Mesothelial cell of epicardium (in vitro differentiated cells): ENCODE results near the gene GOLT1B. TPM values are rescaled to one million over a fixed set of nuclear protein-coding genes. Genes with fewer than 3 reads are reported as not detected.
A peak's percentile ranks its signal among the peaks of the same experiment; 100 is the strongest.
"Not testable (repeated sequence)": the region's sequence is repeated elsewhere in the genome, so short reads cannot be mapped to it uniquely, and the experiment has no call there.

Experiments
- DNase-seq, 2 experiments: peaks; one replicate each; pipeline ENCODE4 v3.0.0; 2021; ENCODE audit warnings: low spot score in 2 of 2; ENCODE audit not compliant: unreplicated experiment in 2 of 2
- H3K27ac Mint-ChIP-seq: 2 replicates; pipeline ENCODE4 v1.8.0; 2021; ENCODE audit warnings: mixed read lengths
- H3K27me3 Mint-ChIP-seq: 2 replicates; pipeline ENCODE4 v1.8.0; 2021; ENCODE audit warnings: low read depth, mixed read lengths
- H3K36me3 Mint-ChIP-seq: 2 replicates; pipeline ENCODE4 v1.8.0; 2021; ENCODE audit warnings: mixed read lengths
- H3K4me1 Mint-ChIP-seq: 2 replicates; pipeline ENCODE4 v1.8.0; 2021; ENCODE audit warnings: mixed read lengths
- H3K4me3 Mint-ChIP-seq: 2 replicates; pipeline ENCODE4 v1.8.0; 2021; ENCODE audit warnings: mild to moderate bottlenecking, moderate library complexity, mixed read lengths
- H3K9me3 Mint-ChIP-seq: 2 replicates; pipeline ENCODE4 v1.8.0; 2021; ENCODE audit warnings: mixed read lengths
- total RNA-seq: library from RNA; stranded (reverse); gene quantifications from 3 replicates; pipeline ENCODE4 v1.2.1, GENCODE V29; 2021
- TF ChIP-seq, protein P1 (sequence below): fragments of 200-600 bp; sonication (generic); IDR thresholded peaks from one replicate; pipeline ENCODE4 v1.5.0; 2021; ENCODE audit warnings: antibody characterized with exemption; ENCODE audit not compliant: unreplicated experiment

Gene GOLT1B, protein sequence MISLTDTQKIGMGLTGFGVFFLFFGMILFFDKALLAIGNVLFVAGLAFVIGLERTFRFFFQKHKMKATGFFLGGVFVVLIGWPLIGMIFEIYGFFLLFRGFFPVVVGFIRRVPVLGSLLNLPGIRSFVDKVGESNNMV
- total RNA-seq, result 29.2 to 30.7 TPM (median 29.6 TPM) in 3 replicates

DNA sequence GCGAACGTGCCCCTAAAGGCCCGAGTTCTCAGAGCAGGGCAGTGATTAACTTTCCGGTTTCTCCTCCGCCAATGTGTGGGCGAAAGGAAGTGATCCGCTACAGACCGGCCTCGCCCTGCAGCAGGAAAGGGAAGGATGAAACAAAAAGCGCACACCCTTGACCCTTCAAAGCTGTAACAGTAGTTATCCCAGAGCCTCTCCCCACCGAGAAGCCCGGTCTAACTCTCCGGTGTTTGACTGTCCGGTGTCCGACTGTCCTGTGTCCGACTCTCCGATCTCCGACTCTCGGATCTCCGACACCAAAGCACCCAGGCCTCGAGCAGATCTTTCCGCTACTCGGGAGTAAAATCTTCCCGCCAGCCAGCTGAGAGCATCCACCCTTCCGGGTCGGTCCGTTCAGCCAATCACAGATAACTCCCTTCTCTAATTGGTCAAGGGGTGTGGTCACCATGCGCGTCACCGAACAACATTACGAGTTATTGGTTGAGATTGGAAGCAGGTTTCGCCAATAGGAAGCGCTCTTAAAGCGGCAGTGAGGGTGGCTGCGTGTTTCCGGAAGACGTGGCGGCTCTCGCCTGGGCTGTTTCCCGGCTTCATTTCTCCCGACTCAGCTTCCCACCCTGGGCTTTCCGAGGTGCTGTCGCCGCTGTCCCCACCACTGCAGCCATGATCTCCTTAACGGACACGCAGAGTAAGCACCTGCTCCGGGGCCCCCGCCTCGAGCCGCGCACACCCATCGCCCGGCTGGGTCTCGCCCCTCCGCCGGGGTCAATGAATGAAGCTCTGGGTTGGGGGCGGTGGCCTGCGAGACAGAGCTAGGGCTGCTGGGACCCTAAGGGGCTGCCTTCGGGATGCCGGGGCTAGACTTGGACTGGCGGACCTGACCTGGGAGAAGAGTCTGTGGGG lies at the start of gene GOLT1B, which contains the start of gene RECQL:
Gene GOLT1B (plus strand): TSS at position 532 of the 906 bp plus-strand sequence. CDS start 135 bp downstream, at position 667.
Gene RECQL (minus strand): TSS at position 378 of the 906 bp plus-strand sequence. CDS start 2,065 bp downstream, outside the sequence.
- Mint-ChIP-seq H3K27me3 (no peaks in the 10 kb centered on the region), H3K9me3 (no peaks in the 10 kb centered on the region), H3K4me1 (peaks cover 20% of the 10 kb centered on the region), H3K27ac (no peak within 1 kb of the TSS), H3K4me3 (no peak within 1 kb of the TSS), H3K36me3 (peaks cover 7% of the 10 kb centered on the region)
- TF ChIP-seq, protein P1, sequence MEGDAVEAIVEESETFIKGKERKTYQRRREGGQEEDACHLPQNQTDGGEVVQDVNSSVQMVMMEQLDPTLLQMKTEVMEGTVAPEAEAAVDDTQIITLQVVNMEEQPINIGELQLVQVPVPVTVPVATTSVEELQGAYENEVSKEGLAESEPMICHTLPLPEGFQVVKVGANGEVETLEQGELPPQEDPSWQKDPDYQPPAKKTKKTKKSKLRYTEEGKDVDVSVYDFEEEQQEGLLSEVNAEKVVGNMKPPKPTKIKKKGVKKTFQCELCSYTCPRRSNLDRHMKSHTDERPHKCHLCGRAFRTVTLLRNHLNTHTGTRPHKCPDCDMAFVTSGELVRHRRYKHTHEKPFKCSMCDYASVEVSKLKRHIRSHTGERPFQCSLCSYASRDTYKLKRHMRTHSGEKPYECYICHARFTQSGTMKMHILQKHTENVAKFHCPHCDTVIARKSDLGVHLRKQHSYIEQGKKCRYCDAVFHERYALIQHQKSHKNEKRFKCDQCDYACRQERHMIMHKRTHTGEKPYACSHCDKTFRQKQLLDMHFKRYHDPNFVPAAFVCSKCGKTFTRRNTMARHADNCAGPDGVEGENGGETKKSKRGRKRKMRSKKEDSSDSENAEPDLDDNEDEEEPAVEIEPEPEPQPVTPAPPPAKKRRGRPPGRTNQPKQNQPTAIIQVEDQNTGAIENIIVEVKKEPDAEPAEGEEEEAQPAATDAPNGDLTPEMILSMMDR, result no peak
- peak; percentile 79 to 89 for DNase-seq

DNA sequence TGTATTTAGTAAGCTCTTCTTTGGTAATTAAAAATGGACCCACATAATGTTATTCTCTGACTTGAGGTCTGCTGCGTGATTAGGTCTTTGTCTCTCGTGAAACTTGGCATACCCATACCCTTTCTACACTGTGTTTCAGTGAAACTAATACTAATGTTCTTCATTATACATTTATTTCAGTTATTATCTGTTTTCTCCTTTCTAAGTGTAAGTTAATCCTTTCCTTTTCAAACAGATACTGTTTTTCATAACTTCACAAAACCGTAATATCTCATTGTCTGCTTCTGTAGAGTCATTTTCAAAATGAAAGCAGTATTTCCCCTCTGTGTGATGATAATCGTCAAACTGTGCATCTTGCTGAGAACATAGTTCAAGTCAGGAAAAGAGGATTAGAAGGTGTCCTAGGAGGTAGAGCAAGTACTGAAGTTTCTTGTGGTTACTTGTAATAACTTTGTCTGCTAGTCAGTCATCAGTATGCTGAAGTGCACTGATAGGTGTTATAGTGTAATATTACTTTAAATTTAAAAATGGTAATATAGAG lies 48.2 kb upstream of the GOLT1B start:
- TF ChIP-seq, protein P1, result no peak
- Mint-ChIP-seq H3K9me3 (no peaks in the 10 kb centered on the region), H3K27ac (no peak overlapping the region), H3K36me3 (peaks cover 19% of the 10 kb centered on the region), H3K4me1 (no peaks in the 10 kb centered on the region), H3K27me3 (no peaks in the 10 kb centered on the region), H3K4me3 (no peak overlapping the region)
- DNase-seq, result no peak

DNA sequence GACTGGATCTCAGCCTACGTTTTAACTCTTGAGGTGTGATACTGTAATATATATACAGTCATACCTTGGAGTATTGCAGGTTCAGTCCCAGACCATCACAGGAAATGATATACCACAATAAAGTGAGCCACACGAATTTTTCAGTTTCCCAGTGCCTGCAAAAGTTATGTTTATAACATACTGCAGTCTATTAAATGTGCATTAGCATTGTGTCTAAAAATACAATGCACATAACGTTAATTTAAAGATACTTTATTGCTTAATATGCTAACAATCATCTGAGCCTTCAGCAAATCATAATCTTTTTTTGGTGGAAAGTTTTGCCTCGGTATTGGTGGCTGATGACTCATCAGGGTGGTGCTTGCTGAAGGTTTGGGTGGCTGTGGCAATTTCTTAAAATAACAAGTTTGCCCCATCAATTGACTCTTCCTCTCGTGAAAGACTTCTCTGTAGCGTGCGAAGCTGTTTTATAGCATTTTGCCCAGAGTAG lies 45.3 kb upstream of the GOLT1B start:
- H3K36me3 Mint-ChIP-seq, result peaks cover 19% of the 10 kb centered on the region
- no peaks in the 10 kb centered on the region for H3K4me1 Mint-ChIP-seq
- DNase-seq, result no peak
- TF ChIP-seq, protein P1, result no peak
- H3K9me3 Mint-ChIP-seq, result no peaks in the 10 kb centered on the region
- no peak overlapping the region for H3K27ac Mint-ChIP-seq
- H3K4me3 Mint-ChIP-seq, result no peak overlapping the region
- no peaks in the 10 kb centered on the region for H3K27me3 Mint-ChIP-seq

DNA sequence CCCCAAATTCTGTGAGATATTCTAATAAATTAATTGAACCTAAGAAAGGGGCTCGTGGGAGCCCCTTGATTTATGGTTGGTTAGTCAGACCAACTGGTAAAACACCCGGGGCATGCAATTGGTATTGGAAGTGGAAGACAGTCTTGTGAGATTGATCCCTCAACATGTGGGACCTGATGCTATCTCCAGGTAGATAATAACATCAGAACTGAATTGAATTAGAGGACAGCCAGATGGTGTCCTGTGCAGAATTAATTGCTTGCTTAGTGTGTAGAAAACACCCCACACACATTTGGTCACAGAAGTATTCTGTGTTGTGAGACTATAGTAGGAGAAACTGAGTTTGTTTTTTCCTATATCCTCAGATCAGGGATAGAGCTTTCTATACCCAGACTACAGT lies 42.1 kb upstream of the GOLT1B start:
- no peak overlapping the region for H3K27ac Mint-ChIP-seq

DNA sequence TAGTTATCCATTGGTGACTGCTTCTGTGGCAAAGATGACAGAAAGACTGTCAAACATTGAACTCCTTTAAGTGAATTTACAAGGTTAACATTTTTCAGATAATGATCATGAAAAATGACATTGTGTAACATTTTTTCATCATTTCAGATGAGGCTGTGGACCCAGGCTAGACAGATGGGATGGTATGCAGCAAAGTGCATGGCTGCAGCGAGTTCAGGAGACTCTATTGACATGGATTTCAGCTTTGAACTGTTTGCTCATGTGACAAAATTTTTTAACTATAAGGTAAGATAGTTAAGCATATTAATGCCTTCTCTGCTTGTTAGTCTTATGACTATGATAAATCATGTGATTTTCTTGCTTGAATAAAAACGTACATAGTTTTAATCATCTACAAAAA lies 34.3 kb upstream of the GOLT1B start:
- H3K36me3 Mint-ChIP-seq, result peaks cover 41% of the 10 kb centered on the region
- not testable (repeated sequence) for H3K27me3 Mint-ChIP-seq, H3K4me3 Mint-ChIP-seq, H3K9me3 Mint-ChIP-seq, H3K4me1 Mint-ChIP-seq, DNase-seq, H3K27ac Mint-ChIP-seq

More for the DNA sequence above, 42.1 kb upstream of the GOLT1B start:
- H3K4me3 Mint-ChIP-seq, result no peak overlapping the region
- no peak for DNase-seq
- peaks cover 32% of the 10 kb centered on the region for H3K36me3 Mint-ChIP-seq
- no peaks in the 10 kb centered on the region for H3K27me3 Mint-ChIP-seq
- no peaks in the 10 kb centered on the region for H3K4me1 Mint-ChIP-seq
- TF ChIP-seq, protein P1, result no peak
- peaks cover 3% of the 10 kb centered on the region for H3K9me3 Mint-ChIP-seq
